Measurements from ENCODE around the gene NCAM1. TPM values are rescaled to one million over a fixed set of nuclear protein-coding genes. Genes with fewer than 3 reads are reported as not detected.
A peak's percentile ranks its signal among the peaks of the same experiment; 100 is the strongest.

Gene NCAM1
- total RNA-seq, 1 donor from 2014 or later = 27.3 TPM

DNA sequence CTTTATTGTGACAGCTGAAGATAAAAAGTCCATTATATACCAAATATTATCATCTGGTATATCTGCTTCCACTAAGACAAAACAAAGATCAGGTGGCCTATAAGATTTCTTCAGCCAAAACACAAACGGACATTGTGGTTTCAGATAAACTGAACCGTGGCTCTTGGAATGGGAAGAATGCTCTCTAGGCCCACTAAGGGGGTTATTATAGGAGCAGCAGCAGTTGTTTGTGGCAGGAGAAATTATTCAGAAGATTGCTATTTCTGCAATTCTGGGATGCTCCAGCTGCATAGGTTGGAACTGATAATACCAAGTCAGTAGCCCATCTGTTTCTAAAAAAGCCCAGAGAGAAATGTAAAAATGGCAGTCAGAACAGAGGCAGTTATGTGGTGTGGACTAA is 145.3 kb downstream of the NCAM1 start:
- Mint-ChIP-seq H3K27ac (no peak overlapping the region), H3K4me3 (ENCODE audit: low read depth) (no peak overlapping the region), H3K36me3 (ENCODE audit: insufficient read depth) (no peaks in the 10 kb centered on the region), H3K27me3 (no peaks in the 10 kb centered on the region), H3K4me1 (ENCODE audit: low read depth) (peaks cover 28% of the 10 kb centered on the region), H3K9me3 (ENCODE audit: low read depth) (no peaks in the 10 kb centered on the region)
- TF ChIP-seq, protein P1, sequence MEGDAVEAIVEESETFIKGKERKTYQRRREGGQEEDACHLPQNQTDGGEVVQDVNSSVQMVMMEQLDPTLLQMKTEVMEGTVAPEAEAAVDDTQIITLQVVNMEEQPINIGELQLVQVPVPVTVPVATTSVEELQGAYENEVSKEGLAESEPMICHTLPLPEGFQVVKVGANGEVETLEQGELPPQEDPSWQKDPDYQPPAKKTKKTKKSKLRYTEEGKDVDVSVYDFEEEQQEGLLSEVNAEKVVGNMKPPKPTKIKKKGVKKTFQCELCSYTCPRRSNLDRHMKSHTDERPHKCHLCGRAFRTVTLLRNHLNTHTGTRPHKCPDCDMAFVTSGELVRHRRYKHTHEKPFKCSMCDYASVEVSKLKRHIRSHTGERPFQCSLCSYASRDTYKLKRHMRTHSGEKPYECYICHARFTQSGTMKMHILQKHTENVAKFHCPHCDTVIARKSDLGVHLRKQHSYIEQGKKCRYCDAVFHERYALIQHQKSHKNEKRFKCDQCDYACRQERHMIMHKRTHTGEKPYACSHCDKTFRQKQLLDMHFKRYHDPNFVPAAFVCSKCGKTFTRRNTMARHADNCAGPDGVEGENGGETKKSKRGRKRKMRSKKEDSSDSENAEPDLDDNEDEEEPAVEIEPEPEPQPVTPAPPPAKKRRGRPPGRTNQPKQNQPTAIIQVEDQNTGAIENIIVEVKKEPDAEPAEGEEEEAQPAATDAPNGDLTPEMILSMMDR (IDR thresholded peaks at IDR 0.05; ENCODE audit: unreplicated experiment) = no peak
- no peak for DNase-seq (ENCODE audit: low spot score, unreplicated experiment)

DNA sequence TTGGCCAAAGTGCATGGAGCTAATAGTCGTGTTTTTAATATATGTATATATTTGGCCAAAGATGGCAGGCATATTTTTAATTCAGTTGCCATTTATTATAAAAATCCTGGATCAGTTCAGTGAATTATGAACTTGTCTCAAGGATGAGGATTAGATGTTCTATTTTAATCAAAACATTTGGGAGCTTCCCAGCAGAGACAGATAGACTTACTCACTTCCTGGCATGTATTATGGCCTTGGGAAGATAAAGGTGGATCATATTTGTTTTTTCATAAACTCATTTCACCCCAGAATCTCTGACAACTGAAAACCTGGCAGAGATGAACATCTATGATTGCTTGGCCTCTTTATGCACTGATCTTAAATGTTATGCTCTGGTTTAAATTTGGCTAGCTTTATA is 148.8 kb downstream of the NCAM1 start:
- TF ChIP-seq, protein P1 (IDR thresholded peaks at IDR 0.05; ENCODE audit: unreplicated experiment) = no peak
- no peak overlapping the region for H3K27ac Mint-ChIP-seq
- H3K9me3 Mint-ChIP-seq (ENCODE audit: low read depth) = no peaks in the 10 kb centered on the region
- H3K36me3 Mint-ChIP-seq (ENCODE audit: insufficient read depth) = no peaks in the 10 kb centered on the region
- H3K27me3 Mint-ChIP-seq = no peaks in the 10 kb centered on the region
- no peak overlapping the region for H3K4me3 Mint-ChIP-seq (ENCODE audit: low read depth)
- peaks cover 6% of the 10 kb centered on the region for H3K4me1 Mint-ChIP-seq (ENCODE audit: low read depth)
- no peak for DNase-seq (ENCODE audit: low spot score, unreplicated experiment)

DNA sequence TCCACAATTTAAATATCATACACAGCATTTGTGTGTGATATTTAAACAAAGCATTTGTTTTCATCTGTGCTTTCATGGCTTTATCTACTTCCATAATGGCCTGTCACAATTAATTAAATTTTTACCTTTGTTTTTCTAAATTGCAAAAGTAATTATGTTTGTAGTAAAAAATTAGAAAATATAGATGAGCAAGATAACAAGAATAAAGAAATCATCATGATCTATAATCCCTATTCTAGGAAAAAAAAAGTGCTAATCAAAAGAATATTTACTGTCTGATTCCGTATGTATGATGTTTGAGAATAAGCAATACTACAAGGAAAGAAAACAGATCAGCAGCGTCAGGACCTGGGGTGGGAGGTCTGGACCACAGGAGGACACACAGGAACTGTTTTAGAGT is 149.9 kb downstream of the NCAM1 start:
- no peaks in the 10 kb centered on the region for H3K9me3 Mint-ChIP-seq (ENCODE audit: low read depth)
- H3K27me3 Mint-ChIP-seq = no peaks in the 10 kb centered on the region
- no peak for DNase-seq (ENCODE audit: low spot score, unreplicated experiment)
- TF ChIP-seq, protein P1 (IDR thresholded peaks at IDR 0.05; ENCODE audit: unreplicated experiment) = no peak
- no peaks in the 10 kb centered on the region for H3K36me3 Mint-ChIP-seq (ENCODE audit: insufficient read depth)
- H3K27ac Mint-ChIP-seq = no peak overlapping the region
- H3K4me3 Mint-ChIP-seq (ENCODE audit: low read depth) = no peak overlapping the region
- H3K4me1 Mint-ChIP-seq (ENCODE audit: low read depth) = no peaks in the 10 kb centered on the region

DNA sequence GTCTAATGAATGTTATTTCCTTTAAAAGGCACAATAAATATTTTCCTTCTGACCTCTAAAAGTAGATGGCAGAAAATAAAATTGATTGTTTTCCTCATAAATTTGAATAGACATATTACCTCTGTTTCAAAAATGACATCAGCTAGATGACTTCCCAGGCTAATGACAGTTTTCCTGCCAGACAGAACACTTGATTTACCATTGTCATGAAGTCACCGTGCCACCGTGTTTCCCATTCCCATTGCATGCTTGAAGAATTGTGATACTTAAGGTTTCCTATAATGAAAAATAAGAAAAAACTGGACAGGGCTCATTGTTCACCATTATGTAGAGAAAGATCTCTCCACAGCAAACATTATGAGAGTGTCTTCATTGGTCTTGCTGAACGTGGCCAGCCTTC is 151.1 kb downstream of the NCAM1 start:
- Mint-ChIP-seq H3K27me3 (peaks cover 1% of the 10 kb centered on the region), H3K4me1 (ENCODE audit: low read depth) (no peaks in the 10 kb centered on the region), H3K9me3 (ENCODE audit: low read depth) (no peaks in the 10 kb centered on the region), H3K4me3 (ENCODE audit: low read depth) (no peak overlapping the region), H3K27ac (no peak overlapping the region), H3K36me3 (ENCODE audit: insufficient read depth) (no peaks in the 10 kb centered on the region)
- no peak for DNase-seq (ENCODE audit: low spot score, unreplicated experiment)
- TF ChIP-seq, protein P1 (IDR thresholded peaks at IDR 0.05; ENCODE audit: unreplicated experiment) = no peak

DNA sequence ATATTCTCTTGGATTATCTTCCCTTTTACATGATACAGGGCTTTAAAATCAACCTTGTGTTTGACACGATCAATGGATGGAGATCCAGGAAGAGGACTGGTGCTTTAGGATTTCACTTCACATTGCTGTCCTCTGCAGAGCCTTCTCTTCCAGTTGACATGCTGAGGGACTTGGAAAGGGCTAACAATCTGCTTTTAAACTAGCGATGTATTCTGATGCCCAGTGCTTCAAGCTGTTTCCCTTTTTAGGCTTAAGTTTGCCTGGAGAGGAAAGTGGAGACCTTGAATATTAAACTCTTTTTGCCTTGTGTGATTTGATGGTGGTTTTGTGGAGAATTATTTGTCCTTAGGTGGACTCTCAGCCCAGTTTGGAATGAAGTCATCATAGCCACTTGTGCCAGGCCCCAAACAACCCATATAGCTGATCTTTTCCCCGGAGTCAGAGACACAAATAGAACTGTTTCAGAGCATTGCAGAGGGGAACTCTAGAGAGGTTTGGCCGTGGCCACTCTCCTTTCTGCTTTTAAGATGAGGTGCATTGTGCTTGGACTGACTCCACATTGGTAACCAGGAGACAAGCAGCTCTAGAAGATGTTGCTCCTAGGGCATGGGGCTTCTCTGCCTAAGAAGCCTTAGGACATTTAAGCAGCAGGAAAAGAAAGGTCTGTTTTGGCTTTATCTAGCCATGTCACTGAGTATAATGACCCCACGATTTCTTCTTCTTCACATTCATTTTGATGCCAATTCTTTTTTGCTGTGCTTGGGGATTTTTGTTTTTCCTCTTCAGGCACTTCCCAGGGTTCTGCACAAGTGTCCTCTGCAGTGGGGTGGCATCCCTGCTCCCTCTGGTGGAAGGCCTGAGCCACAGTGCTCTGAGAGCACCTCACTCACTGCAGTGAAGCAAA is 152.8 kb downstream of the NCAM1 start:
- H3K27ac Mint-ChIP-seq = no peak overlapping the region
- H3K4me3 Mint-ChIP-seq (ENCODE audit: low read depth) = no peak overlapping the region
- peak; percentile 35 for DNase-seq (ENCODE audit: low spot score, unreplicated experiment)
- H3K9me3 Mint-ChIP-seq (ENCODE audit: low read depth) = no peaks in the 10 kb centered on the region
- no peaks in the 10 kb centered on the region for H3K4me1 Mint-ChIP-seq (ENCODE audit: low read depth)
- H3K36me3 Mint-ChIP-seq (ENCODE audit: insufficient read depth) = no peaks in the 10 kb centered on the region
- peaks cover 2% of the 10 kb centered on the region for H3K27me3 Mint-ChIP-seq
- TF ChIP-seq, protein P1 (IDR thresholded peaks at IDR 0.05; ENCODE audit: unreplicated experiment) = peak; percentile 77

All from progenitor cell of endocrine pancreas (in vitro differentiated cells).